ENCODE measurements around the gene ZNF835.

ZNF835 gene

DNA sequence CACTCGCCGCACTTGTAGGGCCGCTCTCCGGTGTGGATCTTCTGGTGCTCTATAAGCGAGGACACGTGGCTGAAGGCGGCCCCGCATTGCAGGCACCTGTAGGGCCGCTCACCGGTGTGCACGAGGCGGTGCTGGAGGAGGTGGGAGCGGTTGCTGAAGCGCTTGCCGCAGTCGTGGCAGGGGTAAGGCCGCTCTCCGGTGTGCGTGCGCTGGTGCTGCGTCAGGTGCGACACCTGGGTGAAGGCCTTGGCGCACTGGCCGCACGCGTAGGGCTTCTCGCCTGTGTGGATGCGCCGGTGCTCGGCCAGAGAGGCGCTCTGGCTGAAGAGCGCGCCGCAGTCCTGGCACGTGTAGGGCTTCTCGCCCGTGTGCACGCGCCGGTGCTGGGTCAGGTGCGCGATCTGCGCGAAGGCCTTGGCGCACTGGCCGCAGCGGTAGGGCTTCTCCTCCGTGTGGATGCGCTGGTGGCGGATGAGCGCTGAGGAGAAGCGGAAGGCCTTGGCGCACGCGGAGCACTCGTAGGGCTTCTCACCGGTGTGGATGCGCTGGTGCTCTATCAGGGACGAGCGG is 7.5 kb downstream of the ZNF835 start:
- no peak for DNase-seq (ENCODE audit: low spot score)

DNA sequence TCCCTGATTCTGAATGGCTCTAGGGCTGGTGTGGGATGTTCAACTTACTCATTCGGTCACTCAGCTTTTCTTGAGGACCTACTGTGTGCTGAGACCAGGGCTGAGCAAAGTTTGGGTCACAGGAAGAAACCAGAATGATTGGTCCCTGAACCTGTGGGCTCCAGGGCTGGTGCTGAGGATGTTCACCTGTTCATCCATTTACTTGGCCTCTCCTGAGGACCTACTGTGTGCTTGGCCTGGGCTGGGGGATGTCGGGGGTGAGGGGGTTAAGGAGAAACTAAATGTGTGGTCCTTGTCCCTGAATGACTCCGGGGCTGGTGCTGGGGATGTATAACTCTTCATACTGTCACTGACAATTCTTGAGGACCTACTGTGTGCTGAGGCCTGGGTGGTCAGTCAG is 10.3 kb downstream of the ZNF835 start:
- DNase-seq (ENCODE audit: low spot score), result no peak

DNA sequence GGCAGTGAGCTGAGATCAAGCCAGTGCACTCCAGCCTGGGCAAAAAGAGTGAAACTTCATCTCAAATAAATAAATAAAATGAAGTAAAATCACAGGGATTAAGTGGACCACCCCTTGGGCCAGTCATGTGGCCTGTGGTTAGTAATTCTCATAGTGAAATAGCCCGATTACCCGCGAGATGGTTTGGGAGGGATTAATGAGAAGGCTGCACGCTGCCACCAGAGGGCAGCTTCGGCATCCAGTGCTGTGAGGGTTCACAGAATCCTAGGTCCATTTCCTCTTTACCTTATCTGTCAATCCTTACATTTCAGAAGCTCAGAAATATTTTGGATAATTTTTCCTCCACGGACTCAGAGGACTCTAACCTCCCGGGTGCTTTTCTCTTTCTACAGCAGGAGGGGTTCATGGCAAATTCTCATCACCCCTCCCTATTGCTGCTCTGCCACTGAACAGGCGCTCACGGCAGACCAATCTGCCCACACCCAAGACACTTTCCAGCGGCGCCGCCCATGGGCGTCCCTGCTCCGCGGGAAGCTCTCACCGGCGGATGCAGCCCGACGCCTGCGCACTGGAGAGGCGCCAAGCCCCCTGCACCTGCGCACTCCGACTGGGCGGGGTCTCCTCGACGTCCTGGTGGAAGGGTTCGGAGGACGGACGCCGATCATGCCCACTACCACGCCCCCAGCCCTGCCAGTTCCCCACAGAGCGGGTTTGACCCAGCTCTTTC is 11.0 kb downstream of the ZNF835 start:
- no peak for DNase-seq (ENCODE audit: low spot score)

DNA sequence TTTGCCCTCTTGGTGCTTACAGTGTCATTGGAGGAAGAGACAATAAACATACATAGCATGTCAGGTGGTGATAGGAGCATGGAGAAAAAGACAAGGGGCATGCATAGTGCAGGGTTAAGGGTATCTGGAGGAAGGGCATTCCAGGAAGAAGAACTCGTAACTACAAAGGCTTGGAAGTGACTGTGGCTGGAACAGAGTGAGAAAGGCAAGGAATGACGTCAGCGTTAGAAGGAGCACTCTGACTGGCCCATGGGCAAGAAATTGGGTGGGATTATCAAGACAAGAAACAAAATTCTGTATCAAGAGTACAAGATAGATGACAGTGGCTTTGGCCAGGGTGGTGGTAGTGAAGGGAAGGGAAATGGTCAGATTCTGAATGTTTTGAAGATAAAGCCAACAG is 17.4 kb downstream of the ZNF835 start:
- no peak for DNase-seq (ENCODE audit: low spot score)

DNA sequence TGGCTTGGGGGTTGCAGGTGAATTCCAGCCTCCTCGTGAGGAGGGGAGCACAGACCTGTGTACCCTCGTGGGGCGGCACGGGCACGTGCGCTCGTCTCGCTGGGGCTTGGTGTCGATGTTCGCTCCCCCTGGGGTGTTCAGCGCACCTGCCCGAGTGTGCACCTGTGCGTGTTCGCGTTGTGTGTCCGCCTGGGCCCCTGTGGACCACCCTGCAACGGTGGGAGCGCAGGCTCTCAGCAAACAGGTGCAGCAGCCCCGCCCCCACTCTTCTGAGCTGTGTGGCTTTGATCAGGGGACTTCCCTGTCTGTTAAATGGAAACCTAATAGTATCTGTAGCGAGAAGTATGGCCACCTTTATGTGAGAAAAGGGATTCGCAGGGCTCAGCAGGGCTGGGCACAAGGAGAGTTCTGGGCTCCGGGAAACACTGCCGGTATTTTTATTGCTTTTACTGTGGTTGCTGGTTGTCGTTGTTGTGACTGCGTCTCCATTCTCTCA is 28.0 kb downstream of the ZNF835 start:
- no peak for DNase-seq (ENCODE audit: low spot score)

DNA sequence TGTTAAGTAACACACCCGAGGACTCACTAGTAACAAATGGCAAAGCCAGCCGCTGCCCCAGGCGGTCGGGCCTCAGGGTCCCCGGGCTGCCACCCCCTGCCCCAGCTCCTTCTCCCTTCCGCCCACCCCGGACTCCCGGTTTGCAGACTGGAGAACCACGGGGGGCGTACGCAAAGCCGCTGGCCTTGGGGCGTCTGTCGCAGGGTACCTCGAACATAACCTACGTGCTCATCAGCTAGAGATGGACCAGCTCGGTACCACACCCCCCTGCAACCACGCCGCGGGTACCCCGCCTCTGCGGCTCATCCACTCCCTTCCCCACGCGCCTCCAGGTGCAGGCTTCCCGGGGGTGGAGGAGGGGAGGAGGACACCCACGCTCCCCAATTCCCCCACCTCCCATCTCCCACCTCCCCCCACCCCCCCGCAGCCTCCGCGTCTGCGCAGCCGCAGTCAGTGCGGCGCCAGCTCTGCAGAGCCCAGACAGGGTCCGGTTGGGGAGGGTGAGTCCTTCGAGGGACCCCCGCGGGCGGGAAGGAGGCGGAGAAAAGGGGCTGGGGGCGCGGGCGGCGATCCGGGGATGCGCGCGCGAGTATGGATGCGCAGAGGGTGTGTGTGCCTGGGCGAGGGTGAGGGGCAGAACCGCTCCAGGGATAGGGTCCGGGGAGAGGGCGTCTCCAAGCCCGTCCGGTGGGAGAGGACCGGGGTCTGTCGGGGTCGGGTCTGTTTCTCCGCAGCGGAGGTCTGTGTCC is 28.7 kb downstream of the ZNF835 start, which contains the start of gene SMIM17:
Gene SMIM17, plus strand, starts transcription at position 449 of the 749 bp plus-strand sequence. CDS start 2,509 bp downstream, outside the sequence.
- DNase-seq (ENCODE audit: low spot score), result no peak

DNA sequence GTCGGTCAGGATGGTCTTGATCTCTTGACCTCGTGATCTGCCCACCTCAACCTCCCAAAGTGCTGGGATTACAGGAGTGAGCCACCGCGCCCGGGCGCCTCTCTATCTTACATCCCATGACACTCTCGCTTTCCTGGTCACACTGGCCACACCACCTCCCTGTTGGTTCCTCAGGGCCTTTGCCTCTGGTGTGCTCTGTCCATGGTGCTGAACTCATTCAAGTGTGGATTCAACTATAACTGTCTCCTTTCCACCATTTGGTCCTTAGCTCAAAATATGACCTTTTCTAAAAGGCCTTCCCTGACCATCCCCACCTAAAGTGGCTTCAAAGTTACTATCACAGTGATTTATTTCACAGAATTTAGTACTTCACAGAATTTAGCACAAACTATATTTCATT is 32.3 kb downstream of the ZNF835 start:
- peak; percentile 0 for DNase-seq (ENCODE audit: low spot score)

DNA sequence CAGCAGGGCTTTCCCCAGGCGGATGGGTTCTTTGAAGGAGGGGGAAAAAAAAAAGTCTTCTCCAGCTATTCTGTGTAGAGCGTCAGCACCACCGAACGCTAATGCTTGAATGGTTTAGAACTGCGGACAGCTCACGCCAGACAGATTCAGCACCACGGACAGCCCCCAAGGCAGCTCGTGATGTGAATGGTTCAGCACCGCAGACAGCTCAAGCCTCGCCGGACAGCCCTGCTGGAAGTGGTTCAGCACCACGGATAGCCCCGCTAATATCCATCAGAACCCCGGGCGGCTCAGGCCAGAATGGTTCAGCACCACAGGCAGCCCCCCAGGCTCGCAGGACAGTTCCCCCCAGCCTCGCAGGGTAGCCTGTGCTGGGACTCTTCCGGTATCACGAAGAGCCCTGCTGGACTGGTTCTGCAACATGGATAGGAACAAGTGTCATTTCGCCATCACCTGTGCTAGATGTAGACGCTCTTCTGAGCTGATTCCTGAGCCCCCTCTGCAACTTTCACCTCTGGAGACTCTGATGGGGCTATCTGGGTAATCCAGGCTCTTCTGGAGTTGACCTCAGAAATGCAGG is 33.5 kb downstream of the ZNF835 start:
- DNase-seq (ENCODE audit: low spot score), result peak; percentile 56

DNA sequence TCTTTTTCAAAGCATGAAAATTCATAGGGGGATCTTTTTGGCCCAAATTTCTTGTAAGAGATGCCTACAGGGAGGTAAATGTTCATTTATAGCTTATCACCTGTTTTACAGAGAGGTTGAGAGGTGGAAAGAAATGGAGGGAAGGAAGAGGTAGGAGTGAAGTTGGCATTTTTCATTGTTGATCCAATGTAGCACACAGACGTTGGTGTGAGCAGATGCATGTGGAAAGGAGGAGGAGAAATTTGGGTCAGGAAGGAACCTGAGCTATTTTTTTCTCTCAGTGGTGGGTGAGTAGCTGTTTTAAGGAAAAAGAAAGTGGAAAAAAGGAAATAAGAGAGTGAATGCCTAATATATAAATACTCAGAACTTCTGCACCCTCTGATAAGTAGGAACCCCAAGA is 38.5 kb downstream of the ZNF835 start:
- DNase-seq (ENCODE audit: low spot score), result no peak

DNA sequence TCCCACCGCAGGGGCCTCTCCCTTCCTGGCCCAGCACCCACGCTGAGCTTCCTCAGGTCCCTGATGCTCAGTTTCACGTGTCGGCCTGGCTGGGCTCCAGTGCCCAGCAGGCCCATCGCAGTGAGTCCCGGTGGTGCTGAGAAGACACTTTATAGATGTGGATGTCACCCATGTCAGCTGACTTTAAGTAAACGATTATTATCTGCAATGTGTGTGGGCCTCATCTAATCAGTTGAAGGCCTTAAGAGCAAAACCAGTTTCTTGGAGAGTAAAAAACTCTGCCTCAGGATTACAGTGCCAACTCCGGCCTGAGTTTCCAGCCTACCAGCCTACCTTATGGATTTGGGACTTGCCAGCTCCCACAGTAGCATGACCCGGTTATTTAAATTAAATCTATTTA is 45.8 kb downstream of the ZNF835 start:
- DNase-seq (ENCODE audit: low spot score), result no peak

DNA sequence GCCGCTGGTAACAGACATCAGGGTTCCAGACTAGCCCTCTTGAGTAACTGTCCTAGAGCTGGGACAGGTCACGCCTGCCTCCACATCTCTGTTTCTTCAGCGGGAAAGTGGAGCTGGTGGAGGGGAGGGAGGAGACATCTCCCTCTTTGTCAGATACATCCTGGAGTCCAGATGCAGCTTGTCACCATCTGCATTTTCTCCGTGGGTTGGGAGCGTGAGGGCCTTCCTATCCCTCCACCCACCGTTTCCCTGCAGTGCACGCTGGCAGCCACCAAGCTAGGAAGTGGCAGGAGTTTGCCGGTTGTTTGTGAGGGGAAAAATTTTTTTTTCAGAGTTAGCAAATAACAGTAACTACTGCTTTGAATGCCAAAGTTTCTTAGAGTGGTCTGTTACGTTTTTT is 48.6 kb downstream of the ZNF835 start:
- no peak for DNase-seq (ENCODE audit: low spot score)

DNA sequence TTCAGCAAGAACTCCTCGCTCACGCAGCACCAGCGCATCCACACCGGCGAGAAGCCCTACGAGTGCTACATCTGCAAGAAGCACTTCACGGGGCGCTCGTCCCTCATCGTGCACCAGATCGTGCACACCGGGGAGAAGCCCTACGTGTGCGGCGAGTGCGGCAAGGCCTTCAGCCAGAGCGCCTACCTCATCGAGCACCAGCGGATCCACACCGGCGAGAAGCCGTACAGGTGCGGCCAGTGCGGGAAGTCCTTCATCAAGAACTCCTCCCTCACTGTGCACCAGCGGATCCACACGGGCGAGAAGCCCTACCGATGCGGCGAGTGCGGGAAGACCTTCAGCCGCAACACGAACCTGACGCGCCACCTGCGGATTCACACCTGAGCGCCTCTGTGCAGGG is 49.2 kb downstream of the ZNF835 start:
- DNase-seq (ENCODE audit: low spot score), result no peak

DNA sequence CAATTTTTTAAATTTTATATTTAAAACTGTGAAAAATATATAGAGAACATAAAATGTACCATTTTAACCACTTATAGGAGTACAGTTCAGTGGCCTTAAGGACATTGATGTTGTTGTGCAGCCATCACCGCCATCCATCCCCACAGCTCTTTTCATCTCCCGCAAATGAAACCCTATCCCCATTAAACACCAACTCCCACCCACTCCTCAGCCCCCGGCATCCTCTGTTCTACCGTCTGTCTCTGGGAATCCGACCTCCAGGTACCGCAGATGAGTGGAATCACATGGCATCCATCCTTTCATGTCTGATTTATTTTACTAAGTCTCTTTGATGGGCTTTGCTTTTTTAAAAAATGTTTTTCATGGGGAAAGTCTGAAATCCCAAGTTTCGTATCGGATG is 52.4 kb downstream of the ZNF835 start:
- no peak for DNase-seq (ENCODE audit: low spot score)

DNA sequence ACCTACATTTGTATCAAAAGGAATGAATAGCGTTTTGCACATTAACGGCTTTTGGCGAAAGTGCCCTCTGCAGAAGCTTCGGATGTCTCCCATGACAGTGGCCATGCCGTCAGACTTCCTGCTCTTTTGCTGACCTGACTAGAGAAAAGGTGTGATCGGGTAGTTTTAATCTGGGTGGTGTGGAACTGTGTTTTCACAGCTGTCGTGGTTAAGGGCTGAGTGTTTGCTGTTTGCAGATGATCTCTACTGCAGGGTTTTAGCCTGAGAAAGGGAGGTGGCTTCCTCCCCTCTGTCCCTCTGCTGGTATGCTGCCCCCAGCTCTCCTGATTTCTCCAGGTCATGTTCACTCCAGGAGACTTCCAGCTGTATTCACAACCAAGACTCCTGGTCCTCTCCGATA is 54.0 kb downstream of the ZNF835 start:
- no peak for DNase-seq (ENCODE audit: low spot score)

DNA sequence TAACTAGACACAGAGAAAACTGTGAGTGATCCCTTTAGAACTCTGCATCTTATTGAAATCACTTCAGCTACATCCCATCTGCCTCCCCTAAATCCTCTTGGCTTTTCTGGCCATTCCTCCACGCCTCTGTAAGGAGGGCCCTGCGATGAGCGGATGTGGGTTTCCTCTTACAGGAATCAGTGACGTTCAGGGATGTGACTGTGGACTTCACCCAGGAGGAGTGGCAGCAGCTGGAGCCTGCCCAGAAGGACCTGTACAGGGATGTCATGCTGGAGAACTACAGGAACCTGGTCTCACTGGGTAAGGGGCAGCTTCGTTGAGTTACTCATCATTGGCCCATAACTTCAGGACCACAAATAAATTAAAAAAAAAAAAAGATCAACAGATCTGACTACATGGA is 57.9 kb downstream of the ZNF835 start:
- DNase-seq (ENCODE audit: low spot score), result no peak

DNA sequence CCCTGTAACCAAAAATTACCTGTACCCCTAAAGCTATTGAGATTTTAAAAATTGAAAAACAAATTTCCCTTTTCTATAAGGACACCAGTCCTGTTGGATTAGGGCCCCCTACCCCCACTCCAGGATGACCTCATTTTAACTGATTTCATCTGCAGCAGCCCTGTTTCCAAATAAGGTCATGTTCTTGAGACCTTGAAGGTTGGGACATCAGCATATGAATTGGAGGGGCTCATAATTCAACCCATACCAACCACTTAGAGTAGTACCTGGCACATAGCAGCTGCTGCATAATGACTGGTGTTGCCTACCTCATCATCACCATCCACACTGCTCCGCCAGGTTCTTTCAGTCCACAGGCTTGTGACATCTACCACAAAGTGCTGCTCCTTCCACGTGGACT is 58.8 kb downstream of the ZNF835 start:
- no peak for DNase-seq (ENCODE audit: low spot score)

All from kidney capillary endothelial cell (primary cell).